Stimulated activated CD4-positive, alpha-beta T cell treated with anti-CD3 and anti-CD28 coated beads, Interleukin-1b, Interleukin-23, amount 100 ng/mL, for 1 hour (primary cell): Measurements from ENCODE around the gene GLP1R.

Source experiments
- DNase-seq, 2 donors: peaks; one replicate each; pipeline ENCODE4 v3.0.0-alpha.2; 2020; ENCODE audit warnings: low read depth in 2 of 2

The GLP1R gene

DNA sequence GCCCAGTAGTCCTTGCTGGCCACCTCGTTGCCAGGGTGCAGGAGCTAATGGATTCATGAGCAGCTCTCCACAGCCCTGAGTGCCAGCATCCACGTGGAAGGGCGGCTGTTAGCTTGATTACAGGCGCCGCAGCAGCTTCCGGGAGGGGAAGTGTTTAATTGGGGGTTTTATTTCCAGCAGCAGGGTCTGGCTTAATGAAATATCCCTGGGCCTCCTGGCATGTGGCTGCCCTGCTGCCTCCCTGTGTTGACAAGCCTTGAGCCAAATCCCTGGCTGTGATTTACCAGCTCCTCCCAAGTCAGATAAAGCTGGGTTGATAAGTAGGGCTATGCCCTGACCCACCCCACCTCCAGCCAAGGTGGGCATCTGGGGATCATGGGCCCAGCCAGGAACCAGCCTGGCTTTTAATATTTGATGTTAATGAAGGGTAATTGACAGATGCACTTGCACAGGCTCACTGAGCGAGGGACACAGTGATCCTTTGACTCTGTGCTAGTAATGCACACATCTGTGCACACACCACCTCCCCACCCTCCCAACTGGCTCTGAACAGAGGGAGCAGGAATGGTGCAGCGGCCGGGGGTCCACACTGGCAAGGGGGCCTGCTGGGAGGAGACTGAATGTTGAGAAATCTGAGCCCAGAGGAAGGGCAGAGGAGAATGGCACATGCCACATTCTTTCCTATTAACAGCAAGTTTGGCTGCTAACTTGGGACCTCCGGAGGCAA, 13.6 kb downstream of the GLP1R start:
- no peak for DNase-seq

DNA sequence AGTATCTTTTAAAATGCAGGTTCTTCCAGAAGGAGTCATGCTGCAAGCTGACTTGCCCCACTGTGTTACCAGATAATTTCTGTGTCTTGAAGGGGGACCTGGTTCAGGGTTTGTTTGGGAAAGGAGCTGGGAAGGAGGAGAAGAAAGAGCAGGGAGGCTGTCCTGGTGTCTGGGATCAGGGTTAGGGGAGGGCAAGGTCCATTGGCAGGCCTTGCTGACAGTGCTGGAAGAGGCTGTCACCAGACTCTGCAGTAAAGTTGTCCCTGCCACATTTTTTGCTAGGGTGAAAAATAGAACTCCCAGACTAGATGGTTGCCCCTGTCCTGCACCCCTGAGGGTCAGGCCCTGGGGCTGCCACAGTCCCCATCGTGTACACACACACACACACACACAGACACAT, 14.9 kb downstream of the GLP1R start:
- no peak for DNase-seq

DNA sequence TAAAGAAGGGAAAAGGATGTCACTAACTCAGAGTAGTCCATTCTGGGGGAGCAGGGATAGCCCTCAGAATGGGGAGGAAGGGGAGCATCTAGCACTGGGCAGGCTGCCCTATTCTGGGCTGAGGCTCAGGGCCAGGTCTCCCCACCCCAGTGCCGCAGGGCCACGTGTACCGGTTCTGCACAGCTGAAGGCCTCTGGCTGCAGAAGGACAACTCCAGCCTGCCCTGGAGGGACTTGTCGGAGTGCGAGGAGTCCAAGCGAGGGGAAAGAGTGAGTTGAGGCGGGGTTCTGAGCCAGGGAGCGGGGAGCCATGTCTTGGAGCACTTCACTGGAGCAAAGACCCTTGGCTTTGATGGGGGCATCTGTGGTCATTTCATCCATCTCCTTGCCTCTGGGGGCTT, 17.0 kb downstream of the GLP1R start:
- no peak for DNase-seq

DNA sequence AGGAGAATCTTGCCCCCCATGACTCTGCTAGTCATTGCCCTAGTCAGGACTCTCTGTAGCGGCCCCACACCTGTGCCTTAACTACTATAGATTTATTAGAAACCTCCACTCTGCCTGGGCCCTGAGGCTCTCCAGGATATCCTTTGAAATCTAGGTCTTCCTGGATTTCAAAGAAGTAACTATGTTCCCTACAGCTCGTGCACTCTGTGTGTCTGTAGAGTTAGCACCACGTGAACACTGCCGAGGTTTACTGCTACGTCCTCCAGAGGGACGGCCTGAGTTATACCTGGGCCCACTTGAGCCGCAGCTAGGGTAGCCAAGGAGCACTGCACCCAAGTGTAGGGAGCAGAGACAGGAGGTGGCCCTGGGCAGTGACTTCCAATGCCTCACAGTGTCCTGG, 19.8 kb downstream of the GLP1R start:
- no peak for DNase-seq

DNA sequence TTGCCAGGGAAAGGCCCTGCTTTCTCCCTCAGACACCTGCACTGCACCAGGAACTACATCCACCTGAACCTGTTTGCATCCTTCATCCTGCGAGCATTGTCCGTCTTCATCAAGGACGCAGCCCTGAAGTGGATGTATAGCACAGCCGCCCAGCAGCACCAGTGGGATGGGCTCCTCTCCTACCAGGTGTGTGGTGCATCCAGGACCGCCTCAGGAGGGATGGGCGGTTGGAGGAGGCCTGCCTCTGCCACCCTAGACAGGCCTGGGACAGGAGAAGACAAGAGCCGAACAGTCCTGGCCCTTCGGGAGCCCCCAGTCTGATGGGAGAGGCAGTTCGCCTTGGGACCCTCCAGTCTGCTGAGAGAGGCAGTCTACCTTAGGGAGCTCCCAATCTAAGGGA, 24.2 kb downstream of the GLP1R start:
- DNase-seq = no peak

DNA sequence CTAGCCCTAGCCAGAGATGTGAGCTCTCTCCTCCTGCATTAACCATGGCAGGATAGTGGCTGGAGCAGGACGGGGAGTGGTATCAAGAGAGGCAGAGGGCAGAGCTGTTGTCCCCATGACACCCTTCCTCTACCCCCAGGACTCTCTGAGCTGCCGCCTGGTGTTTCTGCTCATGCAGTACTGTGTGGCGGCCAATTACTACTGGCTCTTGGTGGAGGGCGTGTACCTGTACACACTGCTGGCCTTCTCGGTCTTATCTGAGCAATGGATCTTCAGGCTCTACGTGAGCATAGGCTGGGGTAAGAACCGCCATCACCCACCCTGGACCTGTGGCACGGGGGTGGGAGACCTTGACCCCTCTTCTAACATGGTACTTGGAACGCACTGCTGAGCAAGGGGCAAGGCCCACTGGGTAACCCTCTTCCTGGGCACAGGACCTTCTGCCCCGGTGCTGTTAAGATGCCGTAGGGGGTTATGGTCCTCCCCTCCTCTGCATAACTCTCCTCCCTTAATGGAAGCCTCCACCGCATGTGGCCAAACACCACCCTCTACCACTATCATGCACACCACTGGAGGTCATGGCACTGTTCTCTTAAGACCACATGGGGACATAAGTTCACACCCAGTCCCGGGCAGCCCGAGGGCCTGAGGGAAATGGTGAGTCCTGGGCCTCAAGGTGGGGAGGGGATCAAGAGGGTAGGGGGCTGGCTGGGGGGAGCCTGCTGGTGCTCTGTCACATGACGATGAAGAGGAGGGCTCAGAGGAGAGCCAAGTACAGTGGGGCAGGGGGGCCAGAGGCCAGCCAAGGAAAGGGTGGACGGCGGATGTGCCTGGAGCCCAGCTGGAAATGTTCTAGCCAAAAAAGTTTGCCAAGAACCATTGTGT, 25.1 kb downstream of the GLP1R start:
- DNase-seq = no peak

DNA sequence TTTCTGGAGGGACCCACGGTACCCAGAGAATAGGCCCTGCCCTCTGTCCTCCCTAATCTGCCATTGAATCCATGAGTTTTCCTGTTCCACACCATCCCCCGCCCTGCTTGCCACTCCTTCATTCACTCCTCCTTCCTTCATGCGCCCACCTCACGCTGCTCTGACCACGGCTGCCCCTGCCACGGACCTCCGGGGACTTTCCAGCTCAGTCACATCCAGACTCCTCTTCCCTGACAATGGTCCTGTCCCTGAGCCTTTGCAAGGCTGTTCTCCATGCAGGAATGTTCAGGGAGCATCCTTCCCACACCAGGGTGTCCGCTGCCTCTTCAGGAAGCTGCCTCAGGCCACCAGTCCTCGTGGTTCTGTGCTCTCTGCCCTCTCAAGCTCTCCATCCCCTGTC, 25.9 kb downstream of the GLP1R start:
- DNase-seq = no peak

DNA sequence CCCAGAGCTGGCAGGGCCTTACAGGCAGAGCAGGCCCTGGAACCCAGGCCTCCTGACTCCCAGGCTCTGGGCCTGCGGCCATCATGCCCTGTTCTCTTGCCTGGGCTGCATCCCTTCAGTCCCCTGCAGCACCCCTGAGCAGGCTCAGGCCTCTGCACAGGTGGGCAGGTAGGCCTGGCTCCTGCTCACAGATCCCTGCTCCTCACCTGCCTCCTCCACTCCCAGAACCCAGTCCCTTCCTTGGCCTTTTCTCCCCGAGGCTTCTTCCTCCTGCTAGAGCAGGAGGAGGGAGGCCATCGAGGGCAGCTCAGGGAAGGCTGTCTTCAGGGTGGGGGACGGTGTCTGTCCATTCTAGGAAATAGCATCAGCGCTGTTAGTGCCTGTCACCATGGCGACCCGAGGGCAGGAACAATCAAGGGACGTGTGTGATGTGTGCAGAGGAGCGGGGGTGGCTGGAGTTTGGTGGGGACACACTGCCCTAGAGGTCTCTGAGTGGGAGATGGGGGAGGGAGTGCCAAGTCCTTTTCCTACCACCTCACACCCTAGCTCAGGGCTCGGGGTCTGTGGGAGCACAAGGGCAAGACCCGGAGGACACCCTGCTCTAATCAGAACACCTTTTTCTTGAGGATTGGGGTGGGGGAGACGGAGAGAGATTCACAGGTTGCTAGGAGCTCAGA, 26.6 kb downstream of the GLP1R start:
- DNase-seq = no peak

DNA sequence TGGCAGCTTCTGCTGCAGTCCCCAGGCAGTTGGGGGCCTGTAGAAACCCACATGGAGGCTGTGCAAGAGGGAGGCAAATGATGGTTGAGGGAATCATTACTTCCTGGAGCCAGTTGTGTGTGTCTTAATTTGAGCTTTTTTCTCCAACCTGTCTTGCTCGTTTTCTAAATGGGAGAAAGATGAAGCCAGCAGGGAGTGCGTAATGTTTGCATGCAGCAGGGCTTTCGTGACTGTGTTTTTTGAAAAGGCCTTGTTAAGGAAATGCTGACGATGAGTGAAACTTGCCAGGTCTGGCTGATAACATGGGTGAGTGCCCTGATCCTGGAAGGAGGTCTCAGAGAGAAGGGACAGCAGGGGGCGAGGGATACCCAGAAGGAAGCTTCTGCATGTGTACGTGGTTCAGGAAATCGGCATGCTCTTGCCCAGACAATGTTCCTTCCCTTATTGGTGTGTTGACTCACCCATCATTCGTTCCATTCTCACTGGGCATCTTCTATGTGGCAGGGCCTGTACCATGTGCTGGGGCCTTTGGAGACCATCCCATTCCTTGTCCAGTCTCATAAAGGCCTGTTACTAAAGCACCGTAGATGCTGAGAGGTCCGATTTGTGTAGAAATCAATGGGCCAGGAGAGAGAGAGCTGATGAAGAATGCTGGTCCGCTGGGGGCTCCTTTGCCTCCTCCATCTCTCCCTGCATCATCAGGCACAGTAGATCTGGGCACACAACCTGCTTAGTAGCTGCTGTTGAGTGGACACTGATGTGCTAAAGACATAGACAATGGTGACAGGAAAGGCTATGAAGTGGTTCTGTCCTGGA, 27.4 kb downstream of the GLP1R start:
- DNase-seq = no peak

DNA sequence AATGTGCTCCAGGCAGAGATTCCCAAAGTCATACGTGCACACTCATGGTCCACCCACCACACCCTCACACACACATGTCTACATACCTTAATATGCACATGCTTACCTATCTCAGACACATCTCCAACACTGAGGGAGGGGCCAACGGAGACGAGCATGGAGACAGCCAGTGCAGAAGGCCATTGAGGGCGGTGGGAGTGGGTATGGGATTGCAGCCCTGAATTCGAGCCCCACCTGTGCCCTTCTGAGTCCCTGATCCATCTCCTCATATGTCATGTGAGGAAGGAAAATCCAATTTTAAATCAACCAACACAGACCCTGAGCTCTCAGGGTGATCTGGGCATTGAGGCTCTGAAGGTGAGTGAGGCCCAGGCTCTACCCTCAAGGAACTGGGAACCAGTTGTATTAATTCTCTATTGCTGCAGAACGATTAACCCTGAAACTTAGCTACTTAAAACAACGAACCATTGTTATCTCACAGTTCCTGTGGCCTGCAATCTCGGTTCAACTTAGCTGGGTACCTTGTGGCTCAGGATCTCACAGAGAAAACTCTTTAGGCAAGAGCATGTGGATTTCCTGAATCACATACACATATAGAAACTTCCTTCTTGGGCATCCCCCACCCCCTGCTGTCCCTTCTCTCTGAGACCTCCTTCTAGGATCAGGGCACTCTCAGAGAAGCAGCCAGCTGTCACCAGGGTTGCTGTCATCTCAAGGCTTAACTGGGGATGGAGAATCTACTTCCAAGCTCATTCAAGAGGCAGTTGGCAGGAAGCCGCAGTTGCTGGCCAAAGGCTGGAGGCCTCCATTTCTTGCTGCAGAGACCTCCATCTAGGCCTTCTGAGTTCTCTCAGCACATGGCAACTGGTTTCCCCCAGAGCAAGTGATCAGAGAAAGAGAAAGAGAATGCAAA, 28.3 kb downstream of the GLP1R start:
- no peak for DNase-seq

DNA sequence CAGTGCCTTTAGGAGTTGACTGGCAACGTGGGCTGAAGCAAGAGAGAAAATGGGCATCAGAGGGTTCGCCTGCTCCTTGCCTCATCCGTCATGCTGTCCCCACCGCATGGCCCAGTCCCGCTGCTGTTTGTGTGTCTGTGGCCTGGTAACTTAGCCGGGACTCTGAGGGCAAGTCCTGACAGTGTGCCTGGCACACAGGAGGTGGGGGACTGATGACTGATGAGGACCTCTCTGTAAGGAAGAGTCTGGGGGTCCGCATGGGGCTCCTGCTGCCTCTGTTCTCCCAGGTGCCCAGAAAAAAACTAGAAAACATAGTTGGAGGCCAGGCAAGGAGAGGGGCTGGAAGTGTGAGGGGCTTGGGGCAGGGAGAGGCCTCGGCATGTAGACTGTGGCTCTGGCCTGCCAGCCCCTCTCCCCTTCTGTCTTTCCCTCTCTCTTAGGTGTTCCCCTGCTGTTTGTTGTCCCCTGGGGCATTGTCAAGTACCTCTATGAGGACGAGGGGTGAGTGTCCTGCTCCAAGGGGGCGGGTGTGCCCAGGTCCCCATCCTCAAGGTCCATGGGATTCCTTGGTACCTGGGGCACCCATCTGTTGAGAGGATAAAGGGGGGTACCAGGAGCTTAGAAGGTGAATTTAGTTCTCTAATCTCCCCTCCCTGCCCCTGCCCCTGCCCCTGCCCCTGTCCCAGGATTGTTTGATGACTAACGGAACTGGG, 29.5 kb downstream of the GLP1R start:
- no peak for DNase-seq

DNA sequence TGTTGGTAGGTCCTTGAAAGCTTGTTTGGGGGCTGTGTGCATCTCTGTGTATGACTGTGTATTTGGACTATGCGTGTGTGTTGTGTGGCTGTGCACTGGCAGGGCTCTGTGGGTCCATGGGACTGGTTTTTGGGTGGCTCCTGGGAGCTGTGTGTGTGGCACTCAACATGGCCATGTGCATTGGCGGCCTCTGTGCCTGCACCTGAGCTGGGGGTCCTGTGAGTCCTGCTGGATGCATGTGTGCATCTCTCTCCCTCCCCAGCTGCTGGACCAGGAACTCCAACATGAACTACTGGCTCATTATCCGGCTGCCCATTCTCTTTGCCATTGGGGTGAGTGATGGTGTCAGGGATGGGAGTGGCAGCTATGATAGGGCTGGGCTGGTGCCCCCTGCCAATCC, 30.1 kb downstream of the GLP1R start:
- no peak for DNase-seq

DNA sequence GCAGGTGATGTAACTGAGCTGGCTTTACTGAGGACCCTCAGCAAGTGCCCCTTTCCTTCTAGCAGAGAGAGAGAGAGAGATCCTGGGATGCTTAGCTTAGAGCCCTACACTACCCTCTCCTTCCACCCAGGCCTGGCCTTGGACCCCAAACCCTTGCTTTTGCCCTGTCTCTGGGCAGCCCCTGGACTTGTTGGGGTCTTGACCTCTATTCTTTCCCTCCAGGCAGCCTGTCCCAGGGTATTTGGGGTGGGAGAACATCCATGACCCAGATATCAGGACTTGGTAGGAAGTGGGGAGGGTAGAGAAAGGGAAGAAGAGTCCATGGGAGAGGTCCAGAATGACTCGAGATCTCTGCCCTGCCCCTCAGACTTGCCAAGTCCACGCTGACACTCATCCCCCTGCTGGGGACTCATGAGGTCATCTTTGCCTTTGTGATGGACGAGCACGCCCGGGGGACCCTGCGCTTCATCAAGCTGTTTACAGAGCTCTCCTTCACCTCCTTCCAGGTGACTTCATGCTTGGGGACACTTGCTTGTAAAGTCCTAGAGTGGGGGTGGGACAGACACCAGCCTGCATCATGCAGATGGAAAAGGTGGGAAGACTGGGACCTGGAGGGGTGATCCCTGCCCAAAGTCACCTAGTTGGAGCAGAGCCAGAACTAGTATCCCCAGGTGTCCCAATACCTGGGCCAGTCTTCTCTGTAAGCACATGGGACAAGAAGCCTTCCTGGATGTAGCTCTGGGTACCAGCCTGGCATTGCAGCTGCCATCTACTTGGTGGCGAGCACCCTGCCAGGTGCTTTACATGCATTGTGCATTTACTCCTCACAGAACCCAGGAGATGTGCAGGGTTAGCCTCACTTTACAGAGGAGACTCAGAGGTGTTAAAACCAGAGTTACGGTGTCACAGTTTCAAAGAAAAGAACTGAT, 30.9 kb downstream of the GLP1R start:
- no peak for DNase-seq

DNA sequence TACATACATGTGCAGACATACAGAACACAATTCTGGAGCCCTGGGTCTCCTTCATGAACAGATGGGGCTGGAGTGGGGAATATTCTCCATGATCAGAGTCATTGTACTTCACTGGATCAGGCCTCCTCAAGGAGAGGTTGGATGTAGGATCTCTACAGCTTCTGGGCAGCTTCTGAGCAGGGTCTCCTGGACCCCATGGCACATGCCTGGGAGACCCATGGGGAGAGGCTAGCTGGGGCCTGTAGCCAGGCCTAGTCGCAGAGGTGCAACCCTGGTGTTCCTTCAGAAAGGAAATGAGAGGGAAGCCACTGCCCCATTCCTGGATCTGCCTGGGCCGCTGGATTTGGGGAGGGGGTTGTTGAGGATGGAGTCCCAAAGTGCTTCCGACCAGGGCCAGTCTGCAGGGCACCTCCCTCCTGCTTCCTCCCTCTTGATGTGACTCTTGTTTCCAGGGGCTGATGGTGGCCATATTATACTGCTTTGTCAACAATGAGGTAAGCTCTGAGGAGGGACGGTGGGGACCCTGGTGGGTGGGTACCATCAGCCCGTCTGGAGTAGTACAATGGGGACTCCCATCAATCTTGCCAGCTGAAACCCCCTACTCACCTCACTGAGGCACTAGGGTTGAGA, 31.8 kb downstream of the GLP1R start:
- no peak for DNase-seq

DNA sequence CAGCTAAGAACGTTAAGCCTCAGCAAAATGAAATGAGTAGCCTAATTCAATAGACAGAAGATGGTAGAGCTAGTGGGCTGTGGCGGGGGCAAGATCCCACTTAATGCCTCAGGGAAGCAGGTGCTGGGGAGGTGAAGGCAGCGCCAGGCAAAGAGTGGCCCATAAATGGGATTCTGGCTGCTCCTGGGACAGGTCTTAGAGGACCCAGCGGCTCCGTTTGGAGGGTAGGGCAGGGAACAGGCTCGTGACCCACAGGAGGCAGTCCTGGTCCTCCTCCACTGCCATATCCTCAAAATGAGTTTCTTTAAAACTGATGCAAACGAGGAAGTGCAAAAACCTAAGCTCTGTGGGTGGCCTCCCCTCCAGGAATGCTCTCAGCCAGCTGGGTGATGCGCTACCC, 33.7 kb downstream of the GLP1R start:
- DNase-seq = no peak

DNA sequence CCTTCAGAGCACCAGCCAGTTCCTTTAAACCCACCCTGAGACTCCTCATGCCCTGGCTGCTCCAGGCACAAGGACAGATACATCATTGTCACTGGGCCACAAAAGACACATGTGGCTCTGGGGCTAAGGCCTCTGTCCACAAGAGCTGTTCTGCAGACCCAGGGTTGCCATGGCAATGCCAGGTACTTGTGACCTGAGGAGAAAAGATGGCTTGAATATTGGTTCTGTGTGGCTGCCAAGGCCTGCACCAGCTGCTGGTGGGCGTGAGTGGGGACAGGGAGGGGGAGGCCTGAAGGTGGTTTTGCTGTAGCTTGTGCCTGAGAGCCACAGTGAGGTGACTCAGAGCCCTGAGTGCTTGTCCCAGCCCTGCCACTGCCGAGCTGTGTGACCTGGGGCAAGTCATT, 34.7 kb downstream of the GLP1R start:
- no peak for DNase-seq

DNA sequence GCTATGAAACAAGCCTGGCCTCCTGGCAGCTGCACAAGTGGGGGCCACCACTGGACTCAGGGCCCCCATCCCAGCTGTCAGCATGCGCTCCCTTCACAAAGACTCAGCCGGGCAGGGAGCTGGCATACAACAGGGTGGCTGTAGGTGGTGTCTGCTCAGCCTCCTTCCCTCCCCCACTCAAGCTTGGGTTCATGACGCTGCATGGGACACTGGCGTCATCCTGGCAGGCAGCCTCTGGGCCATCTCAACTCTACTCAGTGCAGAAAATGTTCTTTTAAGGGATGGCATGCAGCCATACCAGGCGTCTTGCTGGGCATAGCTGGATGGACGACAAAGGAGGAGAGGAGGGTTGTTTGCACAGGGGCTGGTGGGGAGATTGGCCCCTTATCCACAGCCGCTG, 35.9 kb downstream of the GLP1R start:
- no peak for DNase-seq

DNA sequence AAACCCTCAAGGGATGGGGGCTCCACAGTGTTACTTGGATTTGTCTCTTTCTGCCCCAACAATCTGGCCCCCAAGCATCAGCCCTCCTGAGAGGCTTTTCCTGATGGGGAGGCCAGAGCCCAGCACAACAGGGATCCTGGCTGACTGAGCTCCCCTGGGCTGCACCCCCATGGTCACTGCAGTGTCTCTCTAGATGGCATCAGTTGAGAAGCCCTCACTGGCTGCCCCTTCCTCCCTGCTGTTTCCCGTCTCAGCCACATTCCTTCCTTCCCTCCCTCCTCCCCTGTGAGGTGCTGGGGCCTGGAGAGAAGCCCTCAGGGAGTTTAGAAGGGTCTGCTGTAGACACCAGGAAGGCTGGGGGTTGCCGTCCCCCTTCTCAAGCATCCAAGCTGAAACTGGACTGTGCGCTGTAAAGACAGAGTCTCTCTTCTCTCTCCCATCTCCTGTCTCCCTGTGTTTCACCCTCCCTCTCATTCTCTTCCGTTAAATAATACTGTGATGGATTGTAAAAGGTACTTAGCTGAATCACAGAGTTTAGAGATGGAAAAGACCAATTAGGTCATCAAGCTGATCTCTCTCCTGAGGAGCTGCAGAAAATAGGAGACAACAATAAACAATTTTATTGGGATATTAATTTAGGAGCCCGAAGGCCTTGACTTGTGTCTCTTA, 36.7 kb downstream of the GLP1R start:
- DNase-seq = no peak
